PC-3 (cell line): ENCODE results near the gene KRT23. TPM values are rescaled to one million over a fixed set of nuclear protein-coding genes. Genes with fewer than 3 reads are reported as not detected.

ENCODE experiments used
- total RNA-seq: library from RNA; depleted of rRNA; stranded (reverse); fragments of >200 nt; gene quantifications from 2 replicates; pipeline ENCODE4 v1.2.3, GENCODE V29; 2014; rRNA removed

Gene KRT23
- total RNA-seq, 1 experiment from 2014 or later, result not detected

Other genes starting within 250 kb of the KRT23 start
- not detected in 2 replicates for gene KRT24, start 233.9 kb downstream of the KRT23 start, total RNA-seq
- gene KRT25, start 182.3 kb downstream of the KRT23 start, total RNA-seq, result not detected in 2 replicates
- not detected in 2 replicates for gene KRT26, start 165.4 kb downstream of the KRT23 start, total RNA-seq
- gene KRT27, start 155.1 kb downstream of the KRT23 start, total RNA-seq, result not detected in 2 replicates
- not detected in 2 replicates for gene KRT28, start 137.7 kb downstream of the KRT23 start, total RNA-seq
- 18.3 and 24.8 TPM in 2 replicates for gene KRT10, start 115.0 kb downstream of the KRT23 start, total RNA-seq
- not detected in 2 replicates for gene KRT12, start 70.4 kb downstream of the KRT23 start, total RNA-seq
- gene KRT20, start 52.4 kb downstream of the KRT23 start, total RNA-seq, result 0.18 TPM in 1 of 2 replicates, not detected in the other
- gene KRT39, start 29.3 kb upstream of the KRT23 start, total RNA-seq, result not detected in 2 replicates
- not detected in 2 replicates for gene KRT40, start 46.7 kb upstream of the KRT23 start, total RNA-seq
- not detected in 2 replicates for gene KRTAP3-3, start 56.5 kb upstream of the KRT23 start, total RNA-seq
- not detected in 2 replicates for gene KRTAP3-2, start 62.3 kb upstream of the KRT23 start, total RNA-seq
- 1.6 TPM in 1 of 2 replicates, not detected in the other for gene KRTAP3-1, start 71.5 kb upstream of the KRT23 start, total RNA-seq
- 0.51 TPM in 1 of 2 replicates, not detected in the other for gene KRTAP1-5, start 89.6 kb upstream of the KRT23 start, total RNA-seq
- gene KRTAP1-4, start 92.5 kb upstream of the KRT23 start, total RNA-seq, result not detected in 2 replicates
- gene KRTAP1-3, start 97.2 kb upstream of the KRT23 start, total RNA-seq, result not detected in 2 replicates
- not detected in 2 replicates for gene KRTAP1-1, start 103.8 kb upstream of the KRT23 start, total RNA-seq
- not detected in 2 replicates for gene KRTAP2-1, start 109.7 kb upstream of the KRT23 start, total RNA-seq
- not detected in 2 replicates for gene KRTAP2-2, start 117.6 kb upstream of the KRT23 start, total RNA-seq
- 10.8 and 12.4 TPM in 2 replicates for gene KRTAP2-3, start 122.5 kb upstream of the KRT23 start, total RNA-seq
- not detected in 2 replicates for gene KRTAP2-4, start 128.2 kb upstream of the KRT23 start, total RNA-seq
- gene KRTAP4-7, start 146.5 kb upstream of the KRT23 start, total RNA-seq, result not detected in 2 replicates
- not detected in 2 replicates for gene KRTAP4-8, start 160.5 kb upstream of the KRT23 start, total RNA-seq
- not detected in 2 replicates for gene KRTAP4-16, start 164.6 kb upstream of the KRT23 start, total RNA-seq
- not detected in 2 replicates for gene KRTAP4-9, start 167.7 kb upstream of the KRT23 start, total RNA-seq
- gene KRTAP4-11, start 180.7 kb upstream of the KRT23 start, total RNA-seq, result not detected in 2 replicates
- not detected in 2 replicates for gene KRTAP4-12, start 186.5 kb upstream of the KRT23 start, total RNA-seq
- gene KRTAP4-6, start 202.9 kb upstream of the KRT23 start, total RNA-seq, result not detected in 2 replicates
- not detected in 2 replicates for gene KRTAP4-5, start 212.2 kb upstream of the KRT23 start, total RNA-seq
- not detected in 2 replicates for gene KRTAP4-4, start 223.1 kb upstream of the KRT23 start, total RNA-seq
- gene KRTAP4-3, start 230.6 kb upstream of the KRT23 start, total RNA-seq, result not detected in 2 replicates
- gene KRTAP4-2, start 240.6 kb upstream of the KRT23 start, total RNA-seq, result not detected in 2 replicates
- not detected in 2 replicates for gene KRTAP4-1, start 247.3 kb upstream of the KRT23 start, total RNA-seq